HepG2 (cell line): Measurements from ENCODE around the gene LCK. TPM values are rescaled to one million over a fixed set of nuclear protein-coding genes. Genes with fewer than 3 reads are reported as not detected.
A peak's percentile ranks its signal among the peaks of the same experiment; 100 is the strongest.

Experiments used
- ARNT2 ChIP-seq: sonication (generic); formaldehyde crosslinking; IDR thresholded peaks from 2 replicates; pipeline ENCODE4 v1.8.0; 2022; ENCODE audit warnings: mild to moderate bottlenecking, low read depth, missing genetic modification reagents, moderate library complexity
- CHCHD3 ChIP-seq: sonication (generic); formaldehyde crosslinking; IDR thresholded peaks from 2 replicates; pipeline ENCODE4 v1.8.0; 2022; ENCODE audit warnings: mild to moderate bottlenecking, missing genetic modification reagents, moderate library complexity
- ELF3 ChIP-seq: IDR thresholded peaks from 2 replicates; pipeline ENCODE4 v1.6.1; 2016; ENCODE audit warnings: missing genetic modification reagents, missing compliant biosample characterization
- GABPB1 ChIP-seq: IDR thresholded peaks from 2 replicates; pipeline ENCODE4 v1.6.1; 2016; ENCODE audit warnings: mild to moderate bottlenecking, missing genetic modification reagents, moderate library complexity, missing compliant biosample characterization
- POLR2A ChIP-seq, 2 experiments: IDR thresholded peaks; 2 replicates each; pipeline ENCODE4 v1.6.1; 2011; ENCODE audit warnings: low read depth in 2 of 2, low read length in 2 of 2, mild to moderate bottlenecking in 1 of 2, moderate library complexity in 1 of 2; ENCODE audit not compliant: insufficient read depth in 1 of 2
- SNAPC2 ChIP-seq: sonication (generic); formaldehyde crosslinking; IDR thresholded peaks from 2 replicates; pipeline ENCODE4 v1.8.1; 2022; ENCODE audit warnings: mild to moderate bottlenecking, missing genetic modification reagents
- SNAPC5 ChIP-seq: sonication (generic); formaldehyde crosslinking; IDR thresholded peaks from 2 replicates; pipeline ENCODE4 v1.8.1; 2023; ENCODE audit warnings: mild to moderate bottlenecking, missing genetic modification reagents, borderline replicate concordance
- TAF1 ChIP-seq: sonication (generic); formaldehyde crosslinking; IDR thresholded peaks from 2 replicates; pipeline ENCODE4 v1.4.0; 2020; ENCODE audit warnings: missing genetic modification reagents
- polyA plus RNA-seq, 8 experiments: library from polyadenylated mRNA; depleted of rRNA in 3 of 8; stranded (reverse) in 7 of 8; unstranded in 1 of 8; fragments of >200 nt; fragmentation: Illumina TruSeq in 4 of 8; extraction: Trizol in 4 of 8; gene quantifications; 2 replicates each; pipeline versions ENCODE4 v1.2.1 to v1.2.3, GENCODE V29; 2011 to 2016; ENCODE audit warnings: low read depth in 4 of 8, missing spikeins in 1 of 8, mixed read lengths in 1 of 8; ENCODE audit not compliant: insufficient read depth in 1 of 8
- total RNA-seq, 5 experiments: library from RNA; depleted of rRNA; stranded (reverse); fragments of >200 nt; fragmentation: Illumina TruSeq; extraction: Trizol; gene quantifications; 2 replicates each; pipeline ENCODE4 v1.2.3, GENCODE V29; 2016; ENCODE audit warnings: low read depth in 1 of 5
- TF ChIP-seq, protein P1 (sequence below), 2 experiments: fragments of 450-650 bp in 1 of 2; sonication (generic) in 1 of 2; formaldehyde crosslinking in 1 of 2; IDR thresholded peaks; 2 replicates each; pipeline versions ENCODE4 v1.6.1 to v1.8.0; 2016 to 2022; ENCODE audit warnings: antibody characterized with exemption in 1 of 2, mild to moderate bottlenecking in 1 of 2, missing genetic modification reagents in 1 of 2
- TF ChIP-seq, protein P2 (sequence below): sonication (generic); formaldehyde crosslinking; IDR thresholded peaks from 2 replicates; pipeline ENCODE4 v1.8.0; 2022; ENCODE audit warnings: low read depth, missing genetic modification reagents

LCK gene
- total and polyA plus RNA-seq, 2 of the 13 experiments (the other 11 are each of a cell fraction or from before 2014, with no cell fraction given): 0.93 to 1.8 TPM

- TF ChIP-seq CHCHD3 (CRISPR knock-in tag): peak; percentile 66; the same call in 1 of the 2 replicates
- TF ChIP-seq, protein P1, sequence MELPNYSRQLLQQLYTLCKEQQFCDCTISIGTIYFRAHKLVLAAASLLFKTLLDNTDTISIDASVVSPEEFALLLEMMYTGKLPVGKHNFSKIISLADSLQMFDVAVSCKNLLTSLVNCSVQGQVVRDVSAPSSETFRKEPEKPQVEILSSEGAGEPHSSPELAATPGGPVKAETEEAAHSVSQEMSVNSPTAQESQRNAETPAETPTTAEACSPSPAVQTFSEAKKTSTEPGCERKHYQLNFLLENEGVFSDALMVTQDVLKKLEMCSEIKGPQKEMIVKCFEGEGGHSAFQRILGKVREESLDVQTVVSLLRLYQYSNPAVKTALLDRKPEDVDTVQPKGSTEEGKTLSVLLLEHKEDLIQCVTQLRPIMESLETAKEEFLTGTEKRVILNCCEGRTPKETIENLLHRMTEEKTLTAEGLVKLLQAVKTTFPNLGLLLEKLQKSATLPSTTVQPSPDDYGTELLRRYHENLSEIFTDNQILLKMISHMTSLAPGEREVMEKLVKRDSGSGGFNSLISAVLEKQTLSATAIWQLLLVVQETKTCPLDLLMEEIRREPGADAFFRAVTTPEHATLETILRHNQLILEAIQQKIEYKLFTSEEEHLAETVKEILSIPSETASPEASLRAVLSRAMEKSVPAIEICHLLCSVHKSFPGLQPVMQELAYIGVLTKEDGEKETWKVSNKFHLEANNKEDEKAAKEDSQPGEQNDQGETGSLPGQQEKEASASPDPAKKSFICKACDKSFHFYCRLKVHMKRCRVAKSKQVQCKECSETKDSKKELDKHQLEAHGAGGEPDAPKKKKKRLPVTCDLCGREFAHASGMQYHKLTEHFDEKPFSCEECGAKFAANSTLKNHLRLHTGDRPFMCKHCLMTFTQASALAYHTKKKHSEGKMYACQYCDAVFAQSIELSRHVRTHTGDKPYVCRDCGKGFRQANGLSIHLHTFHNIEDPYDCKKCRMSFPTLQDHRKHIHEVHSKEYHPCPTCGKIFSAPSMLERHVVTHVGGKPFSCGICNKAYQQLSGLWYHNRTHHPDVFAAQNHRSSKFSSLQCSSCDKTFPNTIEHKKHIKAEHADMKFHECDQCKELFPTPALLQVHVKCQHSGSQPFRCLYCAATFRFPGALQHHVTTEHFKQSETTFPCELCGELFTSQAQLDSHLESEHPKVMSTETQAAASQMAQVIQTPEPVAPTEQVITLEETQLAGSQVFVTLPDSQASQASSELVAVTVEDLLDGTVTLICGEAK (IDR thresholded peaks at IDR 0.05): no peak
- TF ChIP-seq, protein P1 (CRISPR knock-in tag; IDR thresholded peaks at IDR 0.05): peak; percentile 49; the same call in 1 of the 2 replicates
- 0 out of 2 replicates have a peak, but pooled peaks have one; percentile 38 for TF ChIP-seq TAF1
- TF ChIP-seq, protein P2, sequence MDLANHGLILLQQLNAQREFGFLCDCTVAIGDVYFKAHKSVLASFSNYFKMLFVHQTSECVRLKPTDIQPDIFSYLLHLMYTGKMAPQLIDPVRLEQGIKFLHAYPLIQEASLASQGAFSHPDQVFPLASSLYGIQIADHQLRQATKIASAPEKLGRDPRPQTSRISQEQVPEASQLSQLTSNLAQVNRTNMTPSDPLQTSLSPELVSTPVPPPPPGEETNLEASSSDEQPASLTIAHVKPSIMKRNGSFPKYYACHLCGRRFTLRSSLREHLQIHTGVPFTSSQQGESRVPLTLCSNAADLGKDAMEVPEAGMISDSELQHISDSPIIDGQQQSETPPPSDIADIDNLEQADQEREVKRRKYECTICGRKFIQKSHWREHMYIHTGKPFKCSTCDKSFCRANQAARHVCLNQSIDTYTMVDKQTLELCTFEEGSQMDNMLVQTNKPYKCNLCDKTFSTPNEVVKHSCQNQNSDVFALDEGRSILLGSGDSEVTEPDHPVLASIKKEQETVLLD: 0 out of 2 replicates have a peak, but pooled peaks have one; percentile 18
- 0 out of 2 replicates have a peak, but pooled peaks have one; percentile 29 for TF ChIP-seq ARNT2 (CRISPR knock-in tag)
- TF ChIP-seq POLR2A (IDR thresholded peaks at IDR 0.05; ENCODE audit: insufficient read depth in 1 of 2, low read depth in 2 of 2, low read length in 2 of 2): peak in 1 of 2 experiments; percentile 79; a peak in 3 of 4 replicates
- TF ChIP-seq SNAPC5 (CRISPR knock-in tag): peak; percentile 89
- 0 out of 2 replicates have a peak, but pooled peaks have one; percentile 10 for TF ChIP-seq ELF3 (CRISPR knock-in tag)
- peak; percentile 88 for TF ChIP-seq SNAPC2 (CRISPR knock-in tag)
- peak; percentile 37; the same call in 1 of the 2 replicates for TF ChIP-seq GABPB1 (CRISPR knock-in tag)
Measured at GRCh38 chr1:32250893-32251716, at the start of gene LCK (continued).
